GM23248 (cell line): ENCODE measurements around the gene CTNNA3. TPM values are rescaled to one million over a fixed set of nuclear protein-coding genes. Genes with fewer than 3 reads are reported as not detected.

Source experiments
- DNase-seq: peaks from one replicate; pipeline ENCODE4 v3.0.0-alpha.2; 2015
- H2AFZ ChIP-seq: fragments of 200-600 bp; sonication (generic); 2 replicates; pipeline ENCODE4 v1.6.1; 2016; ENCODE audit warnings: antibody characterized with exemption
- H3F3A ChIP-seq: fragments of 200-600 bp; sonication (generic); 2 replicates; pipeline ENCODE4 v1.6.1; 2016; ENCODE audit warnings: mild to moderate bottlenecking, antibody characterized with exemption, mixed run types; ENCODE audit not compliant: insufficient read depth
- H3K27ac ChIP-seq: fragments of 200-600 bp; sonication (generic); 2 replicates; pipeline ENCODE4 v1.5.1; 2016; ENCODE audit warnings: mild to moderate bottlenecking
- H3K27me3 ChIP-seq: fragments of 200-600 bp; sonication (generic); replicated peaks from 2 replicates; pipeline ENCODE4 v1.6.1; 2016; ENCODE audit warnings: mild to moderate bottlenecking; ENCODE audit not compliant: insufficient read depth
- H3K36me3 ChIP-seq: fragments of 200-600 bp; sonication (generic); 2 replicates; pipeline ENCODE4 v1.6.1; 2016; ENCODE audit warnings: low read depth, mild to moderate bottlenecking
- H3K4me1 ChIP-seq: fragments of 200-600 bp; sonication (generic); 2 replicates; pipeline ENCODE4 v1.6.1; 2016; ENCODE audit warnings: mild to moderate bottlenecking; ENCODE audit not compliant: insufficient read depth
- H3K4me2 ChIP-seq: fragments of 200-600 bp; sonication (generic); one replicate; pipeline ENCODE4 v1.6.1; 2016; ENCODE audit warnings: mild to moderate bottlenecking; ENCODE audit not compliant: unreplicated experiment
- H3K4me3 ChIP-seq: fragments of 200-600 bp; sonication (generic); 2 replicates; pipeline ENCODE4 v1.5.1; 2016; ENCODE audit warnings: mild to moderate bottlenecking
- H3K79me2 ChIP-seq: fragments of 200-600 bp; sonication (generic); 2 replicates; pipeline ENCODE4 v1.6.1; 2016; ENCODE audit warnings: mild to moderate bottlenecking; ENCODE audit not compliant: insufficient read depth
- H3K9ac ChIP-seq: fragments of 200-600 bp; sonication (generic); 2 replicates; pipeline ENCODE4 v1.6.1; 2016; ENCODE audit warnings: mild to moderate bottlenecking
- H3K9me2 ChIP-seq: fragments of 200-600 bp; sonication (generic); 2 replicates; pipeline ENCODE4 v1.6.1; 2016; ENCODE audit warnings: mixed run types, mild to moderate bottlenecking, moderate library complexity; ENCODE audit not compliant: insufficient read depth
- H3K9me3 ChIP-seq: fragments of 200-600 bp; sonication (generic); one replicate; pipeline ENCODE4 v1.6.1; 2017; ENCODE audit warnings: low read depth
- H4K20me1 ChIP-seq: fragments of 200-600 bp; sonication (generic); 2 replicates; pipeline ENCODE4 v1.6.0; 2016; ENCODE audit not compliant: insufficient read depth
- EZH2 ChIP-seq: fragments of 200-600 bp; sonication (generic); IDR thresholded peaks from 2 replicates; pipeline ENCODE4 v1.6.1; 2018; ENCODE audit warnings: antibody characterized with exemption, mild to moderate bottlenecking; ENCODE audit not compliant: insufficient read depth, poor library complexity, severe bottlenecking
- EZH2phosphoT487 ChIP-seq: fragments of 200-600 bp; sonication (generic); IDR thresholded peaks from 2 replicates; pipeline ENCODE4 v1.6.1; 2018; ENCODE audit warnings: antibody characterized with exemption, moderate library complexity, mild to moderate bottlenecking, low read depth; ENCODE audit not compliant: insufficient read depth
- WGBS, 2 experiments: methylation state at CpG; one replicate each; pipeline ENCODE4 v1.1.6; 2015 to 2017; ENCODE audit warnings: low lambda C conversion rate in 2 of 2, low coverage in 1 of 2; ENCODE audit errors: missing lambda C conversion rate in 2 of 2; 5-methylcytosine and 5-hydroxymethylcytosine counted together
- in situ Hi-C: fragments of 300-500 bp; cut with MboI; formaldehyde crosslinking; loops from 2 replicates; pipeline ENCODE4 v1.15.0; 2020
- polyA plus RNA-seq: library from polyadenylated mRNA; unstranded; fragments of >200 nt; fragmentation: Nextera tagmentation; extraction: Ambion mirVana; gene quantifications from 2 replicates; pipeline ENCODE4 v1.2.1, GENCODE V29; 2016
- total RNA-seq: library from RNA; depleted of rRNA; stranded (reverse); fragments of >200 nt; shearing (Covaris generic); gene quantifications from 2 replicates; pipeline ENCODE4 v1.2.3, GENCODE V29; 2014

The CTNNA3 gene
- total and polyA plus RNA-seq, 2 experiments from 2014 or later: not detected

GRCh38 chr10:66837335-66837734, 858.7 kb downstream of the CTNNA3 start:
- no peak overlapping the region for H3K27ac ChIP-seq
- in situ Hi-C loops: no loop called here
- DNase-seq: no peak
- TF ChIP-seq EZH2 (no peak), EZH2phosphoT487 (no peak)
- H3K27me3 ChIP-seq: no peaks in the 10 kb centered on the region
- H2AFZ ChIP-seq: no peak overlapping the region
- H4K20me1 ChIP-seq: no peaks in the 10 kb centered on the region
- no peaks in the 10 kb centered on the region for H3K9me2 ChIP-seq
- H3K9me3 ChIP-seq: no peaks in the 10 kb centered on the region
- no peaks in the 10 kb centered on the region for H3K36me3 ChIP-seq
- 33 to 35% methylated on average over 2 of the region's 2 CpGs for WGBS, 2 experiments
- no peak overlapping the region for H3K4me3 ChIP-seq
- no peak overlapping the region for H3K4me2 ChIP-seq
- H3K9ac ChIP-seq: no peak overlapping the region
- H3F3A ChIP-seq: no peaks in the 10 kb centered on the region
- H3K4me1 ChIP-seq: no peaks in the 10 kb centered on the region
- H3K79me2 ChIP-seq: no peaks in the 10 kb centered on the region

DNA sequence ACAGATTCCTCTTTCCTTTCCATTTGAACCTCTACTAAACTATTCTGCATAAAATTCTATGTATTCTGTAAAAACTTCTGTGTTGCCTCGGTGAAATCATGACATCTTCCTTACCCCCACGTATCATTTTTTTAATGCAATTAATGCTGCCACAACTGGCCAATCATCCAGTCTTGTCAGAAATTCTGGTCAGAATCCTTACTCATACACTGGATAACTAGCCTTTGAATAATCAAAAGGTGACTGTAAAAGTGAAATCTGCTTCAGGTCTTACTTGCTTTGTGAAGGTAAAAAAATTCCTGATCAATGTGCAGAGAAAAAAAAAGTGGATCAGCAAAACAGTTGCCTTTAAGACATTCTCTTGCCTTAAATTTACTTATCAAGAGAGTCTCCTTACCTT, 859.2 kb downstream of the CTNNA3 start:
- Histone ChIP-seq H3K4me3 (no peak overlapping the region), H3K4me2 (no peak overlapping the region), H3K9ac (no peak overlapping the region), H3K9me3 (no peaks in the 10 kb centered on the region), H3F3A (no peaks in the 10 kb centered on the region), H3K27ac (no peak overlapping the region), H3K9me2 (no peaks in the 10 kb centered on the region), H3K79me2 (no peaks in the 10 kb centered on the region), H3K36me3 (no peaks in the 10 kb centered on the region), H3K27me3 (no peaks in the 10 kb centered on the region), H3K4me1 (no peaks in the 10 kb centered on the region), H2AFZ (no peak overlapping the region), H4K20me1 (no peaks in the 10 kb centered on the region)
- no peak for DNase-seq
- no peak for TF ChIP-seq EZH2
- TF ChIP-seq EZH2phosphoT487: no peak
- WGBS, 2 experiments: 42 to 45% methylated on average over 2 of the region's 2 CpGs
- in situ Hi-C loops: no loop called here

DNA sequence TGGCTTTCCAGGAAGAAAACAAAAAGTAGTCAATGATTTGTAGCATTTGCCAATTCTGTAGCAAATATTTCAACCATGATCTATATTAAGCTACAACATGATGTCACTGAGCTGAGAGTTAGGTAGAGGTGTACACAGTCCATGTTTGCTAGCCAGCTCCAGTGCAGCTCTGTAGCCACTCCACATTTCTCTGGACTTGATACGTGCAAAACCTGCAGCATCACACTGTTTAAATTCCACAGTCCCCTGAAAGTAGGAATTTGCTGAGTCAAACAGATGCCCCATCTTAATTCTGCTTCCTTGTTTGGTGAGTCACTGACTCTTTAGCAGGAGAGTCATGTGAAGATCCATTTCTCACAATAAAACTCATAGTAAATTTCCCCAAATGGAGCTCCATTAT, 859.9 kb downstream of the CTNNA3 start:
- WGBS, 2 experiments: 19 to 25% methylated on average over 1 of the region's 1 CpG
- peak; percentile 23 for DNase-seq
- H3F3A ChIP-seq: no peaks in the 10 kb centered on the region
- no peak overlapping the region for H3K4me3 ChIP-seq
- H3K79me2 ChIP-seq: no peaks in the 10 kb centered on the region
- no peaks in the 10 kb centered on the region for H3K9me3 ChIP-seq
- H3K27me3 ChIP-seq: no peaks in the 10 kb centered on the region
- in situ Hi-C loops: no loop called here
- no peaks in the 10 kb centered on the region for H4K20me1 ChIP-seq
- no peaks in the 10 kb centered on the region for H3K36me3 ChIP-seq
- no peaks in the 10 kb centered on the region for H3K4me1 ChIP-seq
- H3K9me2 ChIP-seq: no peaks in the 10 kb centered on the region
- no peak overlapping the region for H2AFZ ChIP-seq
- H3K27ac ChIP-seq: no peak overlapping the region
- TF ChIP-seq EZH2phosphoT487 (no peak), EZH2 (no peak)
- H3K9ac ChIP-seq: no peak overlapping the region
- no peak overlapping the region for H3K4me2 ChIP-seq

DNA sequence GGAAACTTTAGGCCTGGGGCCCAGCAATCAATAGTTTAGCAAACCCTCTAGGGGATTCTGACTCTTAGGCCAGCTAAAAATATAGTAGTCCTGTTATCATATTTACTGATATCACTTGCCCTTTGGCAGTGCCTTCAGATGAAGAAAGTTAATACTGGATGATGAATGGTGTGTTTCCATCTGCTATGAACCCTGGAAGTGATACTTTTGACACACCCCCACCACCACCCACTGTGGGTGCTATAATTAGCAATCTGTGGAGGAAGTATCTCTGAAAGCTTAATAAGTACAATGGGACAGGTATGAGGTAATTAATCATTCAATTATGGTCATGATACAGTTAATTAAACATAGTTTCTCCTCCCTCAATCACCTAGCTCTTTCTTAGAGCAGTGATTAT, 860.6 kb downstream of the CTNNA3 start:
- in situ Hi-C loops: no loop called here
- H3K9me2 ChIP-seq: no peaks in the 10 kb centered on the region
- no peak overlapping the region for H3K4me2 ChIP-seq
- H3K27ac ChIP-seq: no peak overlapping the region
- H4K20me1 ChIP-seq: no peaks in the 10 kb centered on the region
- no peak overlapping the region for H2AFZ ChIP-seq
- no peaks in the 10 kb centered on the region for H3K79me2 ChIP-seq
- no peak for DNase-seq
- H3K4me1 ChIP-seq: no peaks in the 10 kb centered on the region
- H3K36me3 ChIP-seq: no peaks in the 10 kb centered on the region
- TF ChIP-seq EZH2phosphoT487 (no peak), EZH2 (no peak)
- H3K9ac ChIP-seq: no peak overlapping the region
- no peak overlapping the region for H3K4me3 ChIP-seq
- no peaks in the 10 kb centered on the region for H3K9me3 ChIP-seq
- H3K27me3 ChIP-seq: no peaks in the 10 kb centered on the region
- no peaks in the 10 kb centered on the region for H3F3A ChIP-seq

GRCh38 chr10:66834802-66835201, 861.2 kb downstream of the CTNNA3 start:
- H3K9me2 ChIP-seq: no peaks in the 10 kb centered on the region
- H4K20me1 ChIP-seq: no peaks in the 10 kb centered on the region
- no peak overlapping the region for H3K9ac ChIP-seq
- H3K79me2 ChIP-seq: no peaks in the 10 kb centered on the region
- no peaks in the 10 kb centered on the region for H3K9me3 ChIP-seq
- no peak for DNase-seq
- H3K27ac ChIP-seq: no peak overlapping the region
- H2AFZ ChIP-seq: no peak overlapping the region
- in situ Hi-C loops: no loop called here
- H3F3A ChIP-seq: no peaks in the 10 kb centered on the region
- no peaks in the 10 kb centered on the region for H3K4me1 ChIP-seq
- TF ChIP-seq EZH2 (no peak), EZH2phosphoT487 (no peak)
- no peak overlapping the region for H3K4me3 ChIP-seq
- no peaks in the 10 kb centered on the region for H3K27me3 ChIP-seq
- H3K36me3 ChIP-seq: no peaks in the 10 kb centered on the region
- H3K4me2 ChIP-seq: no peak overlapping the region
